Naive thymus-derived CD4-positive, alpha-beta T cell (primary cell): ENCODE results near the gene FBXL5. TPM values are rescaled to one million over a fixed set of nuclear protein-coding genes. Genes with fewer than 3 reads are reported as not detected.

ENCODE experiments used
- ATAC-seq: fragments of 150-1000 bp; cut with Tn5 transposase; 2 replicates; pipeline ENCODE4 v1.10.0; 2021; ENCODE audit warnings: mild to moderate bottlenecking, moderate library complexity
- CTCF ChIA-PET: fragments of 350-600 bp; sonication (Branson Sonifier 250); formaldehyde crosslinking; loops from one replicate; lab custom pipeline; 2021; ENCODE audit warnings: antibody characterized with exemption; lab: Charles Lee
- POLR2A ChIA-PET: fragments of 350-600 bp; sonication (Branson Sonifier 250); formaldehyde crosslinking; loops from one replicate; lab custom pipeline; 2021; ENCODE audit warnings: antibody characterized with exemption, inconsistent platforms; lab: Charles Lee
- DNase-seq, 9 donors: peaks; one replicate each; pipeline versions ENCODE4 v3.0.0 to v3.0.0-alpha.2; 2020 to 2022; ENCODE audit warnings: mixed read lengths in 1 of 9
- H3K27ac ChIP-seq: one replicate; pipeline ENCODE4 v1.7.0; 2013; ENCODE audit warnings: mild to moderate bottlenecking, low read depth, low read length, moderate library complexity
- H3K27me3 ChIP-seq, 2 donors: one replicate each; pipeline ENCODE4 v1.7.0; 2013; ENCODE audit warnings: low read length in 2 of 2, mild to moderate bottlenecking in 2 of 2, moderate library complexity in 2 of 2; ENCODE audit not compliant: control insufficient read depth in 2 of 2, insufficient read depth in 2 of 2
- H3K36me3 ChIP-seq, 3 experiments: 1 replicate in 2 of 3; 2 replicates in 1 of 3; pipeline ENCODE4 v1.7.0; 2013; ENCODE audit warnings: low read length in 3 of 3, mild to moderate bottlenecking in 3 of 3, moderate library complexity in 1 of 3; ENCODE audit not compliant: insufficient read depth in 3 of 3, control insufficient read depth in 2 of 3
- H3K4me1 ChIP-seq, 2 donors: one replicate each; pipeline ENCODE4 v1.7.0; 2013; ENCODE audit warnings: low read length in 2 of 2, mild to moderate bottlenecking in 2 of 2, moderate library complexity in 1 of 2; ENCODE audit not compliant: control insufficient read depth in 2 of 2, insufficient read depth in 2 of 2
- H3K4me3 ChIP-seq: 2 replicates; pipeline ENCODE4 v1.7.0; 2013; ENCODE audit warnings: mild to moderate bottlenecking, low read length
- H3K9me3 ChIP-seq, 3 experiments: 1 replicate in 2 of 3; 2 replicates in 1 of 3; pipeline ENCODE4 v1.7.0; 2013; ENCODE audit warnings: low read length in 3 of 3; ENCODE audit not compliant: control insufficient read depth in 2 of 3
- H3K27ac Mint-ChIP-seq, 9 donors: one replicate each; pipeline ENCODE4 v1.8.0; 2020 to 2022; ENCODE audit warnings: mixed read lengths in 9 of 9, mild to moderate bottlenecking in 8 of 9, moderate library complexity in 5 of 9, inconsistent platforms in 2 of 9
- H3K27me3 Mint-ChIP-seq, 5 donors: one replicate each; pipeline ENCODE4 v1.8.0; 2021 to 2022; ENCODE audit warnings: mixed read lengths in 5 of 5, mild to moderate bottlenecking in 1 of 5
- H3K36me3 Mint-ChIP-seq, 5 donors: one replicate each; pipeline ENCODE4 v1.8.0; 2020 to 2022; ENCODE audit warnings: mixed read lengths in 5 of 5, mild to moderate bottlenecking in 3 of 5, inconsistent platforms in 1 of 5
- H3K4me1 Mint-ChIP-seq, 7 donors: one replicate each; pipeline ENCODE4 v1.8.0; 2020 to 2022; ENCODE audit warnings: mixed read lengths in 7 of 7, mild to moderate bottlenecking in 3 of 7, inconsistent platforms in 1 of 7
- H3K4me3 Mint-ChIP-seq, 10 donors: one replicate each; pipeline ENCODE4 v1.8.0; 2020 to 2022; ENCODE audit warnings: mild to moderate bottlenecking in 10 of 10, mixed read lengths in 10 of 10, moderate library complexity in 6 of 10, inconsistent platforms in 2 of 10
- H3K9me3 Mint-ChIP-seq, 11 donors: one replicate each; pipeline ENCODE4 v1.8.0; 2020 to 2022; ENCODE audit warnings: mixed read lengths in 11 of 11, mild to moderate bottlenecking in 4 of 11, inconsistent platforms in 1 of 11, moderate library complexity in 1 of 11
- intact Hi-C, 2 donors: fragments of 100-400 bp; cut with micrococcal nuclease; formaldehyde crosslinking; loops; one replicate each; pipeline ENCODE4 v1.15.1; 2023
- polyA plus RNA-seq, 2 donors: library from polyadenylated mRNA; unstranded; fragments of 300-500 nt; fragmentation: Illumina TruSeq; gene quantifications; one replicate each; pipeline ENCODE4 v1.2.3, GENCODE V29; 2021
- total RNA-seq, 6 experiments: library from RNA in 5 of 6; stranded (reverse) in 5 of 6; gene quantifications; 1 replicate in 5 of 6; 2 replicates in 1 of 6; pipeline ENCODE4 v1.2.3 and lab custom pipeline; 2021 to 2026

Gene FBXL5
- total and polyA plus RNA-seq, 7 experiments from 2014 or later = 39.1 to 127 (median 61.6) TPM

DNA sequence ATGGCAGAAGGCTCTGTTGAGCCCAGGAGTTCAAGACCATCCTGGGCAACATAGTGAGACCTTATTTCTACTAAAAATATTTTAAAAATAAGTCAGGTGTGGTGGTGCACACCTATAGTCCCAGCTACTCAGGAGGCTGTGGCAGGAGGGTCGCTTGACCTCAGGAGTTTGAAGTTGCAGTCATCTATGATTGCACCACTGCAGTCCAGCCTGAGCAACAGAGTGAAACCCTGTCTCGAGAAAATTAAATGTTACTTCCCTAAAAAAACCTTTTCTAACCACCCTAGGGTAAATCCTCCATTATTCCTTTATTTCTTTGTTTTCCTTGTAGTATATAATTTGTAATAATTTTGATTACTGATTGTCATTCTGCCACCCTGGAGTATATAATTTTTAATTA lies 34.4 kb upstream of the FBXL5 start:
- Histone ChIP-seq H3K27me3 (no peaks in the 10 kb centered on the region), H3K9me3 (no peaks in the 10 kb centered on the region), H3K4me3 (no peak overlapping the region), H3K36me3 (peaks cover 0 to 7% (median 0%) of the 10 kb centered on the region in 3 experiments), H3K27ac (no peak overlapping the region), H3K4me1 (no peaks in the 10 kb centered on the region)
- peaks cover 9 to 25% (median 16%) of the 10 kb centered on the region in 7 donors for H3K4me1 Mint-ChIP-seq
- intact Hi-C loops = loop anchor here in 1 of 2 donors (10.0 kb wide), 1 partner anchor 535 kb away; the partner anchor contains the start of gene TAPT1
- CTCF ChIA-PET = no interaction called here
- peak overlapping the region in 1 of 9 donors; percentile 40 for H3K27ac Mint-ChIP-seq
- H3K36me3 Mint-ChIP-seq = peaks cover 10 to 37% (median 22%) of the 10 kb centered on the region in 5 donors
- H3K9me3 Mint-ChIP-seq = peaks cover 0 to 6% (median 0%) of the 10 kb centered on the region in 11 donors
- no peaks in the 10 kb centered on the region for H3K27me3 Mint-ChIP-seq
- DNase-seq (no peak), ATAC-seq (peak; percentile 54)
- POLR2A ChIA-PET = interaction anchor here (0.6 kb wide), 1 partner anchor 66 kb away, joined by 9 read pairs; no protein-coding TSS in a partner anchor
- no peak overlapping the region for H3K4me3 Mint-ChIP-seq

DNA sequence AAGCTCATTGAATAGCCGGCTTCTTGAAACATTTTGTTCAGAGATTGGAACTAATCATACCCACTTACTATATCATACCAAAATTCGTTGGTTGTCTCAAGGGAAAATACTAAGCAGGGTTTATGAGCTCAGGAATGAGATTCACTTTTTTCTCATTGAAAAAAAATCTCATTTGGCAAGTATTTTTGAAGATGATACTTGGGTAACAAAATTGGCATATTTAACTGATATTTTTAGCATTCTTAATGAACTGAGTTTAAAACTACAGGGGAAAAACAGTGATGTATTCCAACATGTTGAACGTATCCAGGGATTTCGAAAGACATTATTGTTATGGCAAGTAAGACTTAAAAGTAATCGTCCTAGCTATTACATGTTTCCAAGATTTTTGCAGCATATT lies 32.9 kb upstream of the FBXL5 start:
- peaks cover 10 to 37% (median 22%) of the 10 kb centered on the region in 5 donors for H3K36me3 Mint-ChIP-seq
- DNase-seq = no peak
- peaks cover 0 to 6% (median 0%) of the 10 kb centered on the region in 11 donors for H3K9me3 Mint-ChIP-seq
- H3K4me3 Mint-ChIP-seq = no peak overlapping the region
- CTCF ChIA-PET = interaction anchor here (0.6 kb wide), 1 partner anchor 68 kb away, joined by 3 read pairs; no protein-coding TSS in a partner anchor
- H3K27me3 Mint-ChIP-seq = no peaks in the 10 kb centered on the region
- POLR2A ChIA-PET = no interaction called here
- peaks cover 17 to 40% (median 28%) of the 10 kb centered on the region in 7 donors for H3K4me1 Mint-ChIP-seq
- intact Hi-C loops = loop anchor here in 1 of 2 donors (10.0 kb wide), 1 partner anchor 537 kb away; the partner anchor contains the start of gene TAPT1
- Histone ChIP-seq H3K9me3 (no peaks in the 10 kb centered on the region), H3K4me1 (peaks cover 0 to 4% of the 10 kb centered on the region in 2 donors), H3K27me3 (no peaks in the 10 kb centered on the region), H3K27ac (no peak overlapping the region), H3K36me3 (peaks cover 0 to 7% (median 0%) of the 10 kb centered on the region in 3 experiments), H3K4me3 (no peak overlapping the region)
- ATAC-seq = no peak
- no peak overlapping the region for H3K27ac Mint-ChIP-seq

DNA sequence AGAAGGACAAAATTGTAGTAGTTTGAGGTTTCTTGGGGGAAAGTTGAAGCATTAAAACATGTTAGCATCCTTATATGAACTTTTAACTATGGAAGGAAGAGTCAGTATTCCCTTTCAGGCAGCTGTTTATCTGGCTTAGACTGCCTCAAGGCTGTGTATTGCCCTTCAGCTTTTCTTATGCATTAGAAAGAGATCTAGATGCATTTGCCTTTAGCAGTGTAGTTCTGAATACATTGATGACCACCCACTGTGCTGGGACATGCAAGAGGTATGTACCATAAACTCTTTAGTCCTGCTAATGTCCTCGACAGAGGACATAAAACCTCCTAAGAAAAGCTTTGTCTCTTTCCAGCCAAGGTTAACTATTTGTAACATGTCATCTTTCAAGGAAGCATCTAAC lies 29.3 kb upstream of the FBXL5 start:
- H3K4me1 Mint-ChIP-seq = peaks cover 24 to 56% (median 44%) of the 10 kb centered on the region in 7 donors
- peaks cover 0 to 6% (median 0%) of the 10 kb centered on the region in 11 donors for H3K9me3 Mint-ChIP-seq
- no peak overlapping the region for H3K4me3 ChIP-seq
- POLR2A ChIA-PET = interaction anchor here (0.8 to 1.6 kb wide), 2 partner anchors 30 to 82 kb away, joined by 3 to 5 read pairs; partner anchors contain the start of gene FBXL5
- no peaks in the 10 kb centered on the region for H3K27me3 Mint-ChIP-seq
- peaks cover 5 to 11% of the 10 kb centered on the region in 2 donors for H3K4me1 ChIP-seq
- no peak overlapping the region for H3K27ac Mint-ChIP-seq
- no peaks in the 10 kb centered on the region for H3K27me3 ChIP-seq
- no peaks in the 10 kb centered on the region for H3K9me3 ChIP-seq
- intact Hi-C loops = loop anchor here in 1 of 2 donors (10.0 kb wide), 1 partner anchor 540 kb away; the partner anchor contains the start of gene TAPT1
- H3K36me3 ChIP-seq = peaks cover 0 to 12% (median 0%) of the 10 kb centered on the region in 3 experiments
- ATAC-seq (no peak), DNase-seq (no peak)
- CTCF ChIA-PET = interaction anchor here (0.6 kb wide), 1 partner anchor 30 kb away, joined by 3 read pairs; no protein-coding TSS in a partner anchor
- H3K36me3 Mint-ChIP-seq = peaks cover 10 to 37% (median 24%) of the 10 kb centered on the region in 5 donors
- H3K4me3 Mint-ChIP-seq = peak overlapping the region in 1 of 10 donors; percentile 30
- no peak overlapping the region for H3K27ac ChIP-seq

GRCh38 chr4:15683143-15683495 lies 28.0 kb upstream of the FBXL5 start:
- no peak overlapping the region for H3K27ac ChIP-seq
- ATAC-seq (no peak), DNase-seq (no peak)
- intact Hi-C loops = loop anchor here in 1 of 2 donors (2.0 to 10.0 kb wide), 3 partner anchors 20 to 542 kb away; partner anchors contain the start of genes BST1, CD38 and TAPT1
- Mint-ChIP-seq H3K4me1 (peaks cover 24 to 56% (median 44%) of the 10 kb centered on the region in 7 donors), H3K27ac (peak overlapping the region in 4 of 9 donors; percentile 10 to 100 (median 78)), H3K36me3 (peaks cover 10 to 29% (median 24%) of the 10 kb centered on the region in 5 donors), H3K27me3 (no peaks in the 10 kb centered on the region), H3K4me3 (peak overlapping the region in 8 of 10 donors; percentile 46 to 99 (median 76)), H3K9me3 (peaks cover 0 to 6% (median 0%) of the 10 kb centered on the region in 11 donors)
- no peaks in the 10 kb centered on the region for H3K9me3 ChIP-seq
- peaks cover 0 to 12% (median 0%) of the 10 kb centered on the region in 3 experiments for H3K36me3 ChIP-seq
- ChIA-PET POLR2A (interaction anchor here (2.5 kb wide), 1 partner anchor 28 kb away, joined by 44 read pairs; the partner anchor contains the start of gene FBXL5), CTCF (no interaction called here)
- H3K4me3 ChIP-seq = no peak overlapping the region
- H3K27me3 ChIP-seq = no peaks in the 10 kb centered on the region
- H3K4me1 ChIP-seq = peaks cover 5 to 11% of the 10 kb centered on the region in 2 donors

- Histone ChIP-seq H3K27me3 (no peaks in the 10 kb centered on the region), H3K9me3 (no peaks in the 10 kb centered on the region), H3K4me1 (peaks cover 5 to 11% of the 10 kb centered on the region in 2 donors), H3K4me3 (peak overlapping the region; percentile 78), H3K36me3 (peaks cover 0 to 12% (median 0%) of the 10 kb centered on the region in 3 experiments), H3K27ac (peak overlapping the region; percentile 94)
- peak overlapping the region; percentile 88 to 99 (median 94) for H3K4me3 Mint-ChIP-seq
- peak overlapping the region; percentile 89 to 100 (median 98) for H3K27ac Mint-ChIP-seq
- no peak for ATAC-seq
- ChIA-PET CTCF (interaction anchor here (0.6 to 1.0 kb wide), 4 partner anchors 33 to 75 kb away, joined by 3 to 5 read pairs (median 3); no protein-coding TSS in a partner anchor), POLR2A (interaction anchor here (0.6 to 2.5 kb wide), 6 partner anchors 14 to 679 kb away, joined by 3 to 44 read pairs (median 4); partner anchors contain the start of gene FBXL5)
- DNase-seq = no peak
- peaks cover 0 to 6% (median 0%) of the 10 kb centered on the region in 11 donors for H3K9me3 Mint-ChIP-seq
- H3K4me1 Mint-ChIP-seq = peaks cover 23 to 53% (median 45%) of the 10 kb centered on the region in 7 donors
- no peaks in the 10 kb centered on the region for H3K27me3 Mint-ChIP-seq
- intact Hi-C loops = loop anchor here (1.0 to 10.0 kb wide), 4 partner anchors 20 to 542 kb away; partner anchors contain the start of genes BST1 (in 1 of the 2), CD38 (in 1 of the 2) and TAPT1 (in 1 of the 2)
- peaks cover 10 to 27% (median 22%) of the 10 kb centered on the region in 5 donors for H3K36me3 Mint-ChIP-seq
Measured at GRCh38 chr4:15682242-15683142, 27.3 kb upstream of the FBXL5 start.
